Umbilical cord (tissue), 2 donors: ENCODE results near the gene BHMT2. TPM values are rescaled to one million over a fixed set of nuclear protein-coding genes. Genes with fewer than 3 reads are reported as not detected.
A peak's percentile ranks its signal among the peaks of the same experiment; 100 is the strongest.

Experiments used
- DNase-seq: peaks from one replicate; pipeline ENCODE4 v3.0.0-alpha.2; 2015; ENCODE audit warnings: low spot score
- total RNA-seq: library from RNA; depleted of rRNA; stranded (reverse); fragments of >200 nt; gene quantifications from one replicate; pipeline ENCODE4 v1.2.3, GENCODE V29; 2014; ENCODE audit warnings: low replicate concordance; ENCODE audit not compliant: insufficient read depth

BHMT2 gene
- total RNA-seq, 1 donor from 2014 or later: 18.3 TPM

DNA sequence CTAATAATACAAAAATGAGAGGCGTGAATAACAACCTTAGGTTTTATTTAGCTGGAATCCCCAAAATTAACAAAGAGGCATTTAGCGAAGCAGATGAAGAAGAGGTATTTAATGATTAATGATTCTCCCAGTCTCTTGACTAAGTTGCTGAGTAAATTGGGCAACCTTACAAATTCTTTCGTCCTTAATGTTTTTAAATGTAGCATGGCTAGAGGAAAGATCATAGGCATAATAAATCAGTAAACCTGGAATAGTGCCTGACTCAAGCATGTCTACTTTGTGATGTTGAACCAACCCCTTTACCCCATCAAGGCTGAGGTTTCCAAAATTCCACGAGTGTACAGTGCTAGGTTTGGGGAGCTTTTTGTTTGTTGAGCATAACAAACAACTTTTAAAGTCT is 49.9 kb downstream of the BHMT2 start:
- DNase-seq: no peak

GRCh38 chr5:79120221-79120620 is 50.7 kb downstream of the BHMT2 start:
- no peak for DNase-seq

DNA sequence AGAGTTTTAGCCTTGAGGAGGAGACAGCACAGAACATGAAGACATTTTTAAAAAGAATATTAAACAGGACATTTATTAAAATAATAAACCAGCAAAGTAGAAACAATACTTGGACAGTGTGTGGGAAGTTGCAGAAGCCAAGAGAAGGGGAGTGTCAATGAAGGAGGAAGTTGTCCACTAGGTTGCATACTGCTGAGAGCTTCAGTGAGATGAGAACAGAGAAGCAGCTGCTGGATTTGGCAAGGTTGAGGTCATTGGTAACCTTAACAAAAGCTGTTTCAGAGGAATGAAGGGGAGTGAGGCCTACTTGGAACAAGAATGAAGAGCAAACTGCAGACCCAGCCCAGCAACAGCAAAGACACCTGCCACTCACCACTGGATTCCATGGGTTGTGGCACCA is 53.4 kb downstream of the BHMT2 start:
- no peak for DNase-seq

DNA sequence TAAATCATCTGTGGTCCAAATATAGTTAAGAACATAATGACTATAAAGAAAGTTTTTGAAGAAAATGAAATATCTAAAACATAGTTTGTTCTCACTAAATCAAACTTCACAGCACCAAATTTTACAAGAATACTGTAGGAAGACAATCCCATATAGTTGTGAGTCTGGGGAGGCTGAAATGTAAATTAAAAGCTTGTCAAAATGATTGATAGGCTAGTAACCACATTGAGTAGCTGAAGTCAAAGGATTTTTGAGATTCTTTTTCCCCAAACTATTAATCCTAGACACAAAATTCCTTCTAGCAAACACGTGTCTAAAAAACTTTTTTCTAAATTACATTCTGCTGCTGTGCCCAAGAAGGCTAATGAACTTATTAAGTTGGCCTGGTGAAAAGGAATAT is 55.0 kb downstream of the BHMT2 start:
- no peak for DNase-seq

DNA sequence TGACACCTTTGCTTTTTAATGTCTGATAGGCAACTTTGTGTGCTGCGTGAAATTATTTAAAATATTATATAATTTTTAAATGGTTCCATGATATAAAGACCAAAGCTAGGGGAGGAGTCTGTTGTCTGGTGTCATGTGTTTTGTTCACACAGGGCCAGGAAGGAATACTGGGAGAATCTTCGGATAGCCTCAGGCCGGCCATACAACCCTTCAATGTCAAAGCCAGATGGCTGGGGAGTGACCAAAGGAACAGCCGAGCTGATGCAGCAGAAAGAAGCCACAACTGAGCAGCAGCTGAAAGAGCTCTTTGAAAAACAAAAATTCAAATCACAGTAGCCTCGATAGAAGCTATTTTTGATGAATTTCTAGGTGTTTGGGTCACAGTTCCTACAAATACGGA is 61.2 kb downstream of the BHMT2 start:
- DNase-seq: no peak

DNA sequence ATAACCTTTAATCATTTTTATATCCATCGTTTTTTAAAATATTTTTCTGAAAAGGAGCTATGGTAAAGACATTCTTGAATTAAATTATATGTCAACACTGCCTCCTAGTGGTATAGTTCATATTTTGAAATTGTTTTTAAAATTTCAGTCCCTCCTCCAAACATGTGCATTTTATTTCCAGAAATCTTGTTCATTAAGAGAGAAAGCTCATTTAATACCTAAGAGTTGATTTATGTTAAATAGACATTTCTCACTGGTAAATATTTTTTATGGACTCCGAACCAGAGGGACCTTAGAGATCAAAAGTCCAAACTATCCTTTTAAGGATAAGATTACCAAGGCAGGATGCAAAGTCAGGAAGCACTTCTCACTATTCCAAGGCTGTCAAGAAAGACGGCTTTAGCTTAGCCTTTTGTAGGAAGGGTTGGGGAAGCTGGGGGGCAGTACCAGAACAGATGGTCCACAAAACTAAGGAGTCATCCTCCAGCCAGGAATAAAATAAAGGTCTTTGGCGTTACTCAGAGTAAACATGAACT is 63.6 kb downstream of the BHMT2 start:
- DNase-seq: peak; percentile 53

GRCh38 chr5:79133657-79134451 is 64.3 kb downstream of the BHMT2 start:
- peak; percentile 87 for DNase-seq

- DNase-seq: no peak
Observed at GRCh38 chr5:79135790-79136553, 66.4 kb downstream of the BHMT2 start.

- DNase-seq: no peak
Observed at GRCh38 chr5:79136618-79137017, 67.1 kb downstream of the BHMT2 start.

Other genes with a start within 250 kb of the BHMT2 start
- 24.6 TPM for gene ARSB, start 84.5 kb upstream of the BHMT2 start, total RNA-seq
- 3.9 TPM for gene DMGDH, start 93 bp upstream of the BHMT2 start, total RNA-seq
- 37.8 TPM for gene BHMT, start 42.0 kb downstream of the BHMT2 start, total RNA-seq
- gene JMY, start 166.4 kb downstream of the BHMT2 start, total RNA-seq: 19.7 TPM